Stomach (tissue), 9 donors: ENCODE results near the gene WHRN. TPM values are rescaled to one million over a fixed set of nuclear protein-coding genes. Genes with fewer than 3 reads are reported as not detected.

Source experiments
- DNase-seq, 2 donors: peaks; one replicate each; pipeline versions ENCODE4 v3.0.0 to v3.0.0-alpha.2; 2013 to 2019
- H3K27ac ChIP-seq, 5 donors: fragments of 200-600 bp in 4 of 5; sonication (generic) in 4 of 5; one replicate each; pipeline ENCODE4 v1.5.1; 2013 to 2019; ENCODE audit warnings: mild to moderate bottlenecking in 1 of 5, moderate library complexity in 1 of 5
- H3K27me3 ChIP-seq, 3 donors: fragments of 200-600 bp; sonication (generic); one replicate each; pipeline ENCODE4 v1.5.1; 2017 to 2019; ENCODE audit warnings: mixed run types in 1 of 3
- H3K36me3 ChIP-seq, 4 donors: fragments of 200-600 bp; sonication (generic); 1 replicate in 3 of 4; 2 replicates in 1 of 4; pipeline ENCODE4 v1.5.1; 2016 to 2019
- H3K4me1 ChIP-seq, 4 donors: fragments of 200-600 bp; sonication (generic); one replicate each; pipeline ENCODE4 v1.5.1; 2016 to 2019
- H3K4me3 ChIP-seq, 4 donors: fragments of 200-600 bp; sonication (generic) in 3 of 4; one replicate each; pipeline ENCODE4 v1.5.1; 2016 to 2019; ENCODE audit warnings: mild to moderate bottlenecking in 1 of 4
- H3K9me3 ChIP-seq, 4 donors: fragments of 200-600 bp; sonication (generic); one replicate each; pipeline ENCODE4 v1.5.1; 2016 to 2019
- CTCF ChIP-seq, 7 experiments: fragments of 450-650 bp in 4 of 7; fragments of 200-600 bp in 3 of 7; sonication (generic) in 3 of 7; IDR thresholded peaks; one replicate each; pipeline ENCODE4 v1.5.1; 2016 to 2019; ENCODE audit warnings: antibody characterized with exemption in 7 of 7, control low read depth in 2 of 7, mild to moderate bottlenecking in 1 of 7
- EP300 ChIP-seq: sonication (generic); formaldehyde crosslinking; IDR thresholded peaks from one replicate; pipeline ENCODE4 v1.6.1; 2017; ENCODE audit warnings: antibody characterized with exemption
- POLR2A ChIP-seq, 4 donors: fragments of 450-650 bp; IDR thresholded peaks; one replicate each; pipeline ENCODE4 v1.6.1; 2016; ENCODE audit warnings: antibody characterized with exemption in 4 of 4, control low read depth in 2 of 4, mild to moderate bottlenecking in 1 of 4, moderate library complexity in 1 of 4
- POLR2AphosphoS5 ChIP-seq, 3 donors: sonication (generic); formaldehyde crosslinking; IDR thresholded peaks; one replicate each; pipeline ENCODE4 v1.6.1; 2016; ENCODE audit warnings: antibody characterized with exemption in 3 of 3
- WGBS, 5 donors: extraction: QIAGEN DNeasy Blood & Tissue Kit in 3 of 5; methylation state at CpG; one replicate each; pipeline versions ENCODE4 v1.1.5 to v1.1.7; 2013 to 2018; 5-methylcytosine and 5-hydroxymethylcytosine counted together
- intact Hi-C: fragments of 100-400 bp; cut with DNase I; formaldehyde crosslinking; loops from one replicate; pipeline ENCODE4 v1.15.1; 2023; ENCODE audit warnings: low total_unique reads
- polyA plus RNA-seq, 3 donors: library from polyadenylated mRNA; stranded (reverse); fragments of 200-250 nt; gene quantifications; one replicate each; pipeline ENCODE4 v1.2.3, GENCODE V29; 2013
- total RNA-seq, 5 donors: library from RNA; depleted of rRNA; stranded (reverse); fragments of >200 nt; gene quantifications; one replicate each; pipeline versions ENCODE4 v1.1.0 to v1.2.3, GENCODE V29; 2014 to 2016
- donor health status: healthy with polysubstance abuse.
- donor health status: Bipolar disorder and iron deficiency.
- donor health status: healthy.

WHRN gene
- total and polyA plus RNA-seq, 8 donors = 2.3 to 70.1 (median 4.8) TPM

DNA sequence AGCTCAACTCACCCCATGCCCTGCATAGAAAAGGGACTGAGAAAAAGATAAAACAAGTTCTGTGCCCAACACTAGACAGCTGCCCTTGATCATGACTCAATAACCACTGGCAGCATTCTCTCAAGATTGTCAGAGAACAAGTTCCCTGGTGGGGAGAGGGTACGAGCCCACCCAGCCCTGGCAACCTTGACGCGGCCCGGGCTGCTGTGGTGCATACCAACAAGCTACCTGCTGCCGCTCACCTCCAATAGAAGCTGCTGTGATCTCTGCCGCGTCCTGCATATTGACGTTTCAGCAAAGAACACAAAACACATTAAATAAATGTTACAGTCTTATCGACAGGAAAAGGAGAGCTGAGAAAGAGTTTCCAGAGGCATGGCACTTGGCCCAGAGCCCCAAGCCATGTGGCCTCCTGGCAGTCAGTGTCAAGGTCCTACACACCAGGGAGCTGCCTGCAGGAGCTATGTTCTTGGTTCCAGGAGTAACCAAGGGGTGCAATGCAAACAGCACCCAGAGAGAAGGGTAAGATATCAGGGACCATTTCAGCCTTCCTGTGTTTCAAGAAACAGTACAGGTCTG is 28.3 kb downstream of the WHRN start:
- intact Hi-C loops = no loop called here
- H3K4me3 ChIP-seq = no peak overlapping the region
- H3K36me3 ChIP-seq = peaks cover 0 to 25% (median 7%) of the 10 kb centered on the region in 4 donors
- peak; percentile 28 to 86 for DNase-seq
- H3K27ac ChIP-seq = no peak overlapping the region
- H3K4me1 ChIP-seq = peaks cover 0 to 12% (median 3%) of the 10 kb centered on the region in 4 donors
- no peaks in the 10 kb centered on the region for H3K9me3 ChIP-seq
- TF ChIP-seq EP300 (no peak), POLR2AphosphoS5 (IDR thresholded peaks at IDR 0.05) (peak in 1 of 3 donors; percentile 18)
- 25 to 68% (median 35%) methylated on average over 9 of the region's 9 CpGs for WGBS, 5 donors
- H3K27me3 ChIP-seq = no peaks in the 10 kb centered on the region

GRCh38 chr9:114475412-114476135 is 29.7 kb downstream of the WHRN start:
- intact Hi-C loops = no loop called here
- H3K4me1 ChIP-seq = peaks cover 0 to 12% (median 3%) of the 10 kb centered on the region in 4 donors
- no peaks in the 10 kb centered on the region for H3K27me3 ChIP-seq
- no peak for DNase-seq
- no peak overlapping the region for H3K4me3 ChIP-seq
- no peak overlapping the region for H3K27ac ChIP-seq
- peaks cover 0 to 31% (median 7%) of the 10 kb centered on the region in 4 donors for H3K36me3 ChIP-seq
- no peaks in the 10 kb centered on the region for H3K9me3 ChIP-seq
- TF ChIP-seq CTCF (IDR thresholded peaks at IDR 0.05) (no peak), EP300 (no peak), POLR2A (IDR thresholded peaks at IDR 0.05) (no peak)
- WGBS, 5 donors = 56 to 81% (median 64%) methylated on average over 5 to 8 of the region's 8 CpGs

DNA sequence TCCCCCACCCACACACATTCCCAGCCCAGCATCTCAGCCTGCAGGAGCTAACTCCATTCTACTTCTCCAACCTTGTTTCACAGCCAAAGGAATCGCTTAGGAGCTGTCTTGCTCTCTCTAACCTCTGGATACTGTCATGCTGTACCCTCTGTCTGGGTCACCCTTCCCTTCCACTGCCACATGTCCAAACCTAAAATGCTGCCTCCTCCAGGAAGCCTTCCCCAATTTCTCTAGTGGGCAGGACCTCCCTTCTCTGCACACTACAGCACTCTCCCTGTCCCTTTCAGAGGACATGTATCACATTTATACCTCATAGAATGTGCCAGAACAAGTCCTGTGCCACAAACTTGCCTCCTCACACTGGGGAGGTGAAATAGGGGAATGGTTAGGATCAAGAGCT is 30.8 kb downstream of the WHRN start:
- no peak for DNase-seq
- no peaks in the 10 kb centered on the region for H3K27me3 ChIP-seq
- no peak overlapping the region for H3K4me3 ChIP-seq
- peaks cover 0 to 42% (median 7%) of the 10 kb centered on the region in 4 donors for H3K36me3 ChIP-seq
- TF ChIP-seq POLR2A (IDR thresholded peaks at IDR 0.05) (no peak), EP300 (no peak), CTCF (IDR thresholded peaks at IDR 0.05) (no peak), POLR2AphosphoS5 (IDR thresholded peaks at IDR 0.05) (no peak)
- H3K9me3 ChIP-seq = no peaks in the 10 kb centered on the region
- H3K4me1 ChIP-seq = peaks cover 0 to 12% (median 3%) of the 10 kb centered on the region in 4 donors
- no peak overlapping the region for H3K27ac ChIP-seq
- WGBS, 5 donors = 91 to 100% (median 96%) methylated on average over 1 of the region's 1 CpG
- intact Hi-C loops = no loop called here

DNA sequence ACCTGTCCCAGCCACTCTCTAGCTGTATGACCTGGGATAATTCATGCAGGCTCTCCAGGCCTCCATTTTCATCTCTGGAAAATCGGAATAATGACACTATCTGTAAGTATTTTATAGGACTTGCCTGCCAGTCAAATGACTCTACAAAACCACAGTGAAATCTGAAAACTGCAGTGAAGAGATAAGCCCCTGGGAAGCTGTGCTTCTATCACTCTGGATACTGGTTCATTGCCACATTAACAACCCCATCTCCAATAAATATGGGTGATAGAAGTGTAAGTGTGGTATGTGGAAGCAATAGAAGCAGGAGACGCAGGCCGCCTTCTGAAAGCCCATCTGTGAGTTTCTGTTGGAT is 31.8 kb downstream of the WHRN start:
- WGBS, 5 donors = 91 to 94% (median 93%) methylated on average over 3 of the region's 3 CpGs
- intact Hi-C loops = no loop called here
- Histone ChIP-seq H3K36me3 (peaks cover 0 to 47% (median 9%) of the 10 kb centered on the region in 4 donors), H3K4me1 (peaks cover 0 to 12% (median 3%) of the 10 kb centered on the region in 4 donors), H3K9me3 (no peaks in the 10 kb centered on the region), H3K27ac (no peak overlapping the region), H3K27me3 (no peaks in the 10 kb centered on the region), H3K4me3 (no peak overlapping the region)
- no peak for DNase-seq
- TF ChIP-seq EP300 = no peak
- no peak for TF ChIP-seq CTCF (IDR thresholded peaks at IDR 0.05)
- no peak for TF ChIP-seq POLR2A (IDR thresholded peaks at IDR 0.05)
- no peak for TF ChIP-seq POLR2AphosphoS5 (IDR thresholded peaks at IDR 0.05)
